HG02870 (cell line): ENCODE results near the gene VPS13A.

ENCODE experiments used
- ATAC-seq: cut with Tn5 transposase; IDR thresholded peaks from one replicate; pipeline ENCODE4 v1.9.1; 2021; ENCODE audit warnings: mild to moderate bottlenecking, moderate library complexity; ENCODE audit not compliant: unreplicated experiment

Gene VPS13A

DNA sequence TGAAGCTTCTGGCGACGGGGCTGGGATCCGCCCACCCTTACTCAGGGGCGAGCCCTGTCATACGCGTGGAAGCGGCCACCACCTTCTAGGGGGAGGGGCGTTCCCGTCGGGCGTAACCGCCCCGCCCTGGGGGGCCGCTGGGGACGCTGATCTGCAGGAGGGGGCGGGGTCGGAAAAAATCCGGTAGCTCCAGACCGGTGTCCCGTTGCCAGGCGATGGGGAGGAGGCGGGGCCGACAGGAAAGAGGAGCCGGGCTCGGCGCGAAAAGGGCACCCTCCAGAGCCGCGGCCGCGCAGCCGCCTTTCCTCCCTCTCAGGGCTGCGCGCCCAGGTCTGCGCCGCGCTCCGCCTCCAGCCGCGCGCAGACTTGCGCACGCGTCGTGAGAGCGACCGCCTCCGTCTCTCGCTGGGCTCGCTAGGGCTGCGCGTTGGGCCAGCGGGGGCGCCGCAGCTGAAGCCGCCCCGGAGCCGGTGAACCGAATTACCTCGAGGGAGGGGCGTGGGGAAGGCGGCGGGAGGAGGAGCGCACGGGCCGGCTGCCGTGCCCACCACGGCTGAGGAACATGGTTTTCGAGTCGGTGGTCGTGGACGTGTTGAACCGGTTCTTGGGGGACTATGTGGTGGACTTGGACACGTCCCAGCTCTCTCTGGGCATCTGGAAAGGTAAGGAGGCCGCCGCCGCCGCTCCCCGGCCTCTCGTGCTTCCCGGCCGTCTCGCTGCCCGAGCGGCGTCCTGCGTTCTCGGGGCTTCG is at the start of gene VPS13A:
VPS13A (plus strand) TSS at position 392 of the 751 bp plus-strand sequence; CDS start at position 563, 171 bp downstream.
- ATAC-seq = peak; percentile 83

DNA sequence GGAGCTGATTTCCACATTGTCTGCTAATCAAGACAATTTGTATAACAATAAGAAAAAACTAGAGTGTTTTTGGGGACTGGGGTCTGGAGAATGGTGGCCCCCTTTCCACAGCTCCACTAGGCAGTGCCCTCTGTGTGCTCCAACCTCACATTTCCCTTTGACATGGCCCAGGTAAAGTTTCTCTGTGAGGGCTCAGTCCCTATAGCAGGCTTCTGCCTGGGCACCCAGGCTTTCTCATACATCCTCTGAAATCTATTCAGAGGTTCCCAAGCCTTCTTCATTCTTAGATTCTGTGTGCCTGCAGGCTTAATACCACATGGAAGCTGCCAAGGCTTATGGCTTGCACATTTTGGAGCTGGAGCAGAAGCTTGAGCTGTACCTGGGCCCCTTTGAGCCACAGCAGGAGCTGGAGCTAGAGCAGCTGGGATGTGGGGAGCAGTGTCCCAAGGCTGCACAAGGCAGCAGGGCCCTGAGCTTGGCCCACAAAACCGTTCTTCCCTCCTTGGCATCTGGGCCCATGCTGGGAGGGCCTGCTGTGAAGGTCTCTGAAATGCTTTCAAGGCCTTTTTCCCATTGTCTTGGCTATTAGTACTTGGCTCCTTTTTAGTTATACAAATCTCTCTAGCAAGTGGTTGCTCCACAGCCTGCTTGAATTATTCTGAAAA is 49.1 kb upstream of the VPS13A start:
- ATAC-seq = no peak

DNA sequence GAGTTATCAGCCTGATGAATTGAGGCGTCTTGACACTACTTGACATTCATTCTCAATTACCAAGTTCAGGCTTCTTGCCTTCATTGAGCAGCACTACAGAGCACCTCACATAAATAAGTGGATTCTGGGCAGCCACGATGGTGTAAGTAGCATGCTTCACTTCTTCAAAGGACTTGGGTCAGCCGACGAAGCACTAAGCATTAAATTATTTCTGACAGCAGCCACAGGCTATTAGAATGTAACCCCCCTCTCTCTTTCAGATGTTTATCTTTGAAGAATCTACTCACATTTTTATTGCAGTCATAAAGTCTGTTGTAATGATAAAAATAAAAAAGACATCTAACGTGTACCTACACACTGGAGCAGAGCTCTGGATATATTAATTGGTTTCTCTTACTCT is 45.9 kb upstream of the VPS13A start:
- no peak for ATAC-seq

DNA sequence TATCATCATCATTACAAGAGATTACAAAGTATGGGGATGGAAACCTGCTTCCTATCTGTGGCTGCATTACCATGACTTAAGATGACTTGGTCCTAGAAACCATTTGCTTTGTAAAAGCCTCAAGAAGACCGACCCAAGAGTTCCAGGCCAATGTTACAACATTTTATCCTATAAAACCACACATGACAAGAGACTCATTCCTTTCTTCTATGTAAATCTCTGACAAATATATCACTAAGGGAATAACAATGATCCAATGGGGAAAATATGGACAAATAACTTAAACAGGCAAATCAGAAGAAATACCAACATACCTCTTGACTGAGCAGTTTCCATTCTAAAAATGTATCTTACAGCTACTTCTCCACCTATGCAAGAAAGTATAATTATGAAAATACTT is 44.3 kb upstream of the VPS13A start:
- ATAC-seq = no peak

DNA sequence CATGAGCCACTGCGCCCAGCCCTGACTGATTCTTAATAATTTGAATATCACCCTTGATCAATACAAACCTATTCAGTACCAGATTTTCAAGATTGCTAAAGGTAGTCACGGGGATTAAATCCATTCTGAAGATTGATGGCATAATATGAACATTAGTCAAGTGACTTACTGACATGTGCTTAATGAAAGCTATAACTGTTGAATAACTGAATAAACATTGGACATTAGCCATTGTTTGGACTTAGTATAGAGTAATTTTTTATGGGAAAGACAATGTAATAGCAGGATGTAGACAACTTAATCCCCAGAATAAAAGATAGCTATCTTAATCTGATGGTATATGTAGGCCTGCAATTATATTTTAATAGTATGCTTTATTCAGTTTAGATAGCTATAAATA is 35.0 kb upstream of the VPS13A start:
- ATAC-seq = no peak

DNA sequence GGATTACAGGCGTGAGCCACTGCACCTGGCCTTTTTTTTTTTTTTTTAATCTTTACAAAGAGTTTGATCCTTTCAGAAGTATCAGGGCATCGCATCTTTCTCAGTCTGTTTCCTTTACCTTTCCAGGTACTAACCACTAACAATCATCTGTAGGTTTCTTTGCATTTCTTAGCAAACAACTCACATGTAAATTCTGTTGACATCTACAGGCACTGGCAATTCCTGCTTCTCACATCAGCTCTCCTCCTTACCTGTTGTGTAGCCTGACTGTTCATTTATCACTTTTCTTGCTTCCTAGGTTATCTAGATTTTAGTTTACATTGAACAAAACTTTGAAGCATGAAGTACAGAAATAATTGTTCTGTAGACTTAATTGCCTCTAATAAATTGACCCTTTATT is 27.5 kb upstream of the VPS13A start:
- no peak for ATAC-seq

DNA sequence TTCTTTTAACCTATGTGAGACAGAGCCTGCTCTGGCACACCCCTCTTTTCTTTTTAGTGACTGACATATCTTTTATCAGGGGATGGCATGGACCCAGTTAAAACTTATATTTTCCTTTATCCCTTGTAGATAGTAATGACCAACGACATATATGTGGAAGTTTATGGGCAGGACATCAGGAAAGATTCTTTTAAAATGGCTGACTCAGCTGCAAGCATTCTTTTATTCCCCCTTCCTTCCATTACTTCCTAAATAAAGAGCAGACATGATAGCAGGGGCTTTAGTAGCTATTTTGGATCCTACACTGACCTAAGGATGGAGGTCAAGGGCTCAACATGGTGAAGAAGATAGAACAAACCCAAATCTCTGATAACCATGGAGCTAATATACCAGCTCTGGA is 25.0 kb upstream of the VPS13A start:
- ATAC-seq = no peak

DNA sequence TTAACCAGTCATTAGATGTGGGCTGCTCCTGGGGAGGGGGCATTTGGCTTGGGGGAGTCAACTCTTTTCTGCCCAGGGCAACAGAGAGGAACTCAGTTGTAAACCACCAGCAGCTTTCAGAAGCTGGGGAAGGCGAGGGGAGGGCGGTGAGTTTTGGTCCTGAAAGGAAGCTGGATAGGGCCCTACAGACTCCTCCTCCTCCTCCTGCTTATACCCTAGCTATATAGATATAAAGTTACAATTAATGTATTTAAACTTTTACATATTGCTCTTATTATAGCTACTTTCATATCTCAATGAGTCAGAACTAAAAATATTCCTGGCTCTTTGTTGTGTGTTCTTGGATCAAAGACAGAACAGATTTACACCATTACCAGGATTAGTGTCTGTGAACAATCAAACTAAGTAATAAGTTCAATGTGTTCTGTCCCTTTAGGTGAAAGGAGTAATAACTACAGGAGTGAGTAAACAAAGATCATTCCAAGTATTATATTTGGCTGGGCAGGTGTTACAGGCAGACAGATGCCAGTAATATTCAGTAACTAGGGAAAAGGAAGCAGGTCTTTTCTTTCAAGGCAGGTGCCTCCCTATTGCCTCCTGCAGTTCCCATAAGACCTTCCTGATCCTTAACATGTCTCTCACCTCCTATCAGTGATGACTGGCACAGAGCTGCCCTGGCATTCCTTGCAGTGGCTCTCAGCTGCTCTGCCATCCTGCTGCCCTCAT is 20.5 kb upstream of the VPS13A start:
- no peak for ATAC-seq

DNA sequence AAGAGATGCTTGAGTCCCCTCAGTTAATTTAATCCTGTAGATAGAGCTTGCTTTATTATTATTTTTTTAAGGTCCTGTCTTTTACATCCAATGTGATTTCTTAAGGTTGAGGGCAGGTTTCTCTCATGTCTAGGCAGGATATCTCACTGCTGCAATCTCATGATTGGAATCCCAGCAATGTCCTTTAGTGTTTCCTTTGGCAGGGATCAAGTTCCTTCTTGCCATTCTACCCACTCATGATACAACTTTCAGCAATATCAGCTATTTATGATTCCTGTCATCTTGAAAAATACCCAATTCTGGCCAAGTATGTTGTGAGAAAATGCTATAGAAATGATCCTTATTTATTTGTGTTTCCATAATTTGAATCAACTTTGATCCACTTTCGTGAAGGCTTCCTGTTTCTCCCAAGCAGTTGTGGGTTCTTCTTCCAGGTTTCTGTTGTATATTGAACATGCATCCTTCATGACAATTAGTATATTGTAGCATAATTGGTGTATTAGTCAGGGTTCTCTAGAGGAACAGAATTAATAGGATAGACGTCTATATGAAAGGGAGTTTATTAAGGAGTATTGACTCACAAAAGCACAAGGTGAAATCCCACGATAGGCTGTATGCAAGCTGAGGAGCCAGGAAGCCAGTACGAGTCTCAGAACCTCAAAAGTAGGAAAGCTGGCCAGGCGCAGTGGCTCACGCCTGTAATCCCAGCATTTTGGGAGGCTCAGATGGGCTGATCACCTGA is 18.4 kb upstream of the VPS13A start:
- ATAC-seq = no peak

DNA sequence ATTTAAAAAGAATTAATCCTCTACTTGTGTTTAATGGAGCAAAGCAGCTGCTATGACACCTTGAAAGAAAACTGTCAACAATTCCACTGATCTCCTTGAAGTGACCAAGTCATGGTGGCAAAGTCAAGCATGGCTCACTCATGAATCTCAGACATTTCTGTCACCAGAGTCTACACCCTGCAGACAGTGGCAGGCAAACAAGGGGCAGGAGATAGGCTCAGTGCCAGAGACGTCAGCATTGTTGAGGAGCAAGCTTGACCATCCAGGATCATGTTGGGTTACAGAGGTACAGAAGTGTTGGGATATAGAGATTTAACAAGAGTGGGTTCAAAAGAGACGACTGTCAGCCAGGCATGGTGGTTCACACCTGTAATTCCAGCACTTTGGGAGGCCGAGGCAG is 16.1 kb upstream of the VPS13A start:
- ATAC-seq = no peak

DNA sequence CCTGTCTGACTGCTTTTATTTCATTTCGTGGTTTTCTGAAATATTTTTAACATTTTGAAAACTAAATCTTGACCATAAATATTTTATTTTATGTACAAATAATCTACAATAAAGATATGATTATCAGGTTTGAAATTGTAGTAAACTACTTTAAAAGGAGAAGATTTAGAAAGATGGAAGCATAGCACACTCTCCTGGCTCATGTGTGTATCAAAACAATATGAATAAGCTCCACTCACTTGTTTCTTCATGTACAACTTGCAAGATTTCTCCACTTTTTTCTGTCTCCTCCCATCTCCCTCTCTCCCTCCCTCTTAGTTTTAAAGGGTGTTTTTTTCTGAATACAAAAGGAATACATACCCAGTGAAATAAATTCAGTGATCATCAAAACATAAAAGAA is 15.4 kb upstream of the VPS13A start:
- no peak for ATAC-seq

DNA sequence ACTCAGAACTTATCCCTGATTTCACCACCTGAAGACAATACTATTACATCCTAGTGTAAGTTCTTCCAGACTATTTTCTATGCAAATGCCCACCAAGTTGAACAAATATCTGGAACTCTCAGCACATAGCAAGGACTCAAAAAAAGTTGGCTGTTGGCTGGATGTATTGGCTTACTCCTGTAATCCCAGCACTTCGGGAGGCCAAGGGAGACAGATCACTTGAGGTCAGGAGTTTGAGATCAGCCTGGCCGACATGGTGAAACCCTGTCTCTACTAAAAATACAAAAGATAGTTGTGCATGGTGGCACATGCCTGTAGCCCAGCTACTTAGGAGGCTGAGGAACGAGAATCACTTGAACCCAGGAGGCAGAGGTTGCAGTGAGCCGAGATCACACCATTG is 15.0 kb upstream of the VPS13A start:
- ATAC-seq = no peak

DNA sequence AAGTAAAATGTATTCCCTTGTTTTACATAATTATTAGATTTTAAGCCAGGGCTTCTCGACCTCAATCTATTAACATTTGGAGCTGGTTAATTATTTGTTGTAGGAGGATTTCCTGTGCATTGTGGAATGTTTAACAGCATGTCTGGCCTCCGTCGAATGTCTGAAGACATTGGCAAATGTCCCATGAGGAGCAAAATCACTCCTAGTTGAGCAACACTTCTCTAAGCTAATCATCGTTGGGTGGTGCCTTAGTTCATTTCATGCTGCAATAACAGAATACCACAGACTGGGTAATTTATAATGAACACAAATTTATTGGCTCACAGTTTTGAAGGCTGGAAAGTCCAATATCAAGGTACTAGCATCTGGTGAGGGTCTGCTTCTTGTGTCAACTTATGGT is 13.4 kb upstream of the VPS13A start:
- ATAC-seq = no peak

DNA sequence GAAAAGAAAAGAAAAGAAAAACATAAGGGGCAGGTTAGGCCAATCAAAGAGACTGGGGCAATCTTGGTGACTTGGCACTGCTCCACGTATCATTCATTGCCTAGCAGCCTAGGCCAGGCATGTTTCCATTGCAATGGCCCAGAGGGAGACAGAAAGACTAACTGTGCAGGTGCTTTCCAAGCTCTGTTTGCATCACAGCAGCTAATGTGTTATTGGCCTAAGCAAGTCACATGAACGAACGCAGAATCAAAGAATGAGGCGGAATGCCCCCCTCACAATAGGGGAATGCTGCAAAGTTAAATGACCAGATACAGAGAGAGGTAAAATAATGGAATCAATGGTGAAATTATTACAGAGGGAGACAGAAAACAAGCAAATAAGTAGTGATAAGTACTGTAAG is 11.1 kb upstream of the VPS13A start:
- no peak for ATAC-seq

DNA sequence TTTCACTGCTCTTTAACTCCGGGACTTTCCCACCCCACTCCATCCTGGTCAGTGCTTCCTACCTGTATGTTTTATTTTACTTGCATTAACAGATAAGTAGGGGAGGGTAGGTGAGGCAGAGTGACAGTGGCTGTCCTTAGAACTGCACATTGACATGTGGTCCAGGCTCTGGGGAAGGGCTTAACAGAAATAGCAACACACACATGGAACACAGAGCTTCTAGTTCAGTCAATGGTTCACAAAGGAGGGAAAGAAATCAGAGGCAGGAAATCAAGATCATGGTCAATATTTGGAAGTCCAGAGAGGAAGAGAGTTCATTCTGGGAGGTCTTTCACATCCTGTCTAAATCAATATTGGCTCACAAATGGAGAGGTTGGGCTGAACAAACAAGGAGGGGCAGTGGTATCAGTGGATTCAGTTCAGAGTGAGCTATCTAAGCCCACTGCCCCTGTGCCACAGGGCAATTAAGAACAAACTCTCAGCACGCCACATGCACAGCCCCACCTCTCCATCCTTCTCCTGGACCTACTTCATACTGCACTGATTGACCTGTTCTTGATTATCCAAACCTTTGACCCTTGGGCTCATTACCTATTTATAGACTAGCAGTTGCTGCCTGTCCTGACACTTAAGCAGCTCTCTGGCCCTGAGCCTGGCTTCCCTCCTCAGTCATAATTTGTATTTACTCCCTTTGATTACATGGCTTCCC is 6.2 kb upstream of the VPS13A start:
- no peak for ATAC-seq

DNA sequence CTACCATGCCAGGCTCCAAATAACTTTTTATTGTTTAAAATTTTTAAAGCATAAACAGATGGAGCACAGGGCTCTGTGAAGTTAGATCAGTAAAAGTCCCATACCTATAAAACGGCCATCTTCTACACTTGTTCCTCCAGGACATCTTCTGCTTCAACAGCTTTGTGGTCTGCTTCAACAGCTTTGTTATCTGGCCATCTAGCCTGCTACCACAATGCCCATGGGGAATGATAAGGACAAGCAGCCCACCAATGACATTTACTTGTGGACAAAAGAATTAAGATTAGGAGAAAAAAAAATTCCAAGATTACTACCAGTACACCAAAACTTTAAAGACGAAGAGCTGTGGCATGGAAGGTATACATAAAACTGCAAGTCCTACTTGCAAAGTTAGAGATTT is 2.2 kb upstream of the VPS13A start:
- ATAC-seq = no peak

DNA sequence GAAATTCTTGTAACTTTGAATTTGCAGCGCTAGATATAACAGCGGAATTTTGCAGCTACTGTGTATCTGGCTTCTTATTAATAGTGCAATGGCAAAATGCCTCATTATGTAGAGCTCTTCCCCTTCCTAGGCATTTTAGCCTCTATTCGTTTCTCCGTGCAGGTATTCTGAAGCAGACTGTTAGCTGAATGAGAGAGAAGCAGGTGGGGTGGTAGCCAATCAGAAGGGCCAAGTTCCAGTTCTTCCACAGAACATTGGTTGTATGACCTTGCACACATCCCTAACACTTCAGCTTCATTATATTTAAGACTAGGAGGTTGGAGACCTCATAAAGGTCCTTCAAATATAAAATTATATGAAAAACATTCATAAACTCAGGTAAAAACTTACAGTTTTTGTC is 1.2 kb upstream of the VPS13A start:
- ATAC-seq = no peak

DNA sequence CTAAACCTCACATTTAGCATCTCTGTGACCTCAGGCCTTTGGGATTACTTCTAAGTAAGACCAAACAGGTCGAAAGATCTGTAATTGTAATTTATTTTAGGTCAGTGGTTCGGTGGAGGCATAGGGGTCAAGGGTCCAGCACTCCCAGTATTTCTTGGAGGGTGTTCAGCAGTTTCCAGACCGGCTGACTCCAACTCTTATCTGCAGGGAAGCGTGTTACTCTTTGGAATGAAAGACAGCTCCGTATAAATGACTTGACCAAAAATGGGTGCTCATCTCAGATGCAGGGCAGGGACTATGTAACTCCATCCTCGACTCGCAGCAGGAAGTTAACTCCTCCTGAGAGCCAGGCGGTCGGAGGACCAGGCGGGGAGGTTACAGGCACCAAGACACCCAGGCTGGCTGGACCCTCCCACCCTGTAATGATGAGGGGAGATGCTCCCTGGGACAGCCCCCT is 620 bp upstream of the VPS13A start:
- no peak for ATAC-seq

DNA sequence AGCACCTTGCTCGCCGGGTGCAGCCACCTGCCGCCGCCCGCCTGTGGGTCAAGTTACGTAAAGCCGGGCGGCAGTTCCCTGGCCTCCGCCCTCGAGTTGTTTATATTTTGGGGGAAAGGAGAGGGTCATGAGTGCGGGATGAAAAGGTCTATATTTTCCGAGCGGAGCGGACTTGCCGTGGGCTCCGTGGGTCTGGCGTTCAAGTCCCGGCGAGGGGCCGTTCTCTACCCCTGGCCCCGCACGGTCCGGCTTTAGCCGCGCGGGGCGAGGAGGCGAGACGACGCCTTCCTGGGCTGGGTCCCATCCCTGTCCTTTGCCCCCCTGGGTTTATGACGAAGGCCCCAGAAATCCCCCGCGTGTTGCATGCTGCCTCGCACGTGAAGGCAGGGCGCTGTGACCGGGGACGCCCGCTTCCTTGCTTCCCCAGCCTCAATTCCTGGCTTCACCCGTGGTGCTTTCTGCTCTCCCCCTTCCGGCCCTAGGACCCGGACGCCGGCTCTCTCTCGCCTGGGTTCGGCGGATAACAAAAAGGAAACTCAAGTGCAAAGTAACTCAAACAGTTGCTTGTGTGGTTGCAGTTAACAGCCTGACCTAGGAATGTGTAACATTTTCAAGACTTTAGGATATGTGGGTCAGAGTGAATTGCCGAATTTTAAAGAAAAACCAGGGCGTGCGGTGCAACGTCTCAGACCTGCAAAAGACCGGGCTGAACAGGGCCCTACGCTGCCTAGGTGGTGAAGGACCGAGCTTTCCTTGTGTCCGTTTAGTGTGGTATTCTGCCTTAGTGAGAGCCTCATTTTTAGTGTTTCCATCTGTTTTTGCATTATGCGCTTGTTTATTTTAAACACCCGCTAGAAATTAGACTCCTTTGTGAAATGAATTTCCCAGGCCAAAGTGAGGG is 810 bp downstream of the VPS13A start:
- peak; percentile 8 for ATAC-seq

DNA sequence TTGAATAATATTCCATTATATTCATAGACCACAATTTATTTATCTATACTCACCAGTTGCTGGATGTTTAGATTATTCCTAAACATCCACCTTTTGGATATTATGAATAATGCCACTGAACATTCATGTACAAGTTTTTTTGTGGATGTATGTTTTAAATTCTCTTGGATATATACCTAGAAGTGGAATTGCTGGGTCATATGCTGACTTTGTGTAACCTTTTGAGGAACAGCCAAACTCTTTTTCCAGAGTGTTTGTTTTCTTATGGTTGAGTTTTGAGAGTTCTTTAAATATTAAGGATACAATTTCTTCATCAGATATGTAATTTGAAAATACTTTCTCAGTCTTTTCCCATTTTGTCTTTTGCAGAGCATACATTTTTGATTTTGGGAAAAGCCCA is 2.7 kb downstream of the VPS13A start:
- no peak for ATAC-seq
